Stimulated activated CD4-positive, alpha-beta T cell treated with anti-CD3 and anti-CD28 coated beads, Interleukin-2, amount 100 ng/mL, for 24 hours (primary cell): ENCODE results near the gene EEF1A2.

Source experiments
- DNase-seq, 2 donors: peaks; one replicate each; pipeline ENCODE4 v3.0.0-alpha.2; 2020

The EEF1A2 gene

GRCh38 chr20:63498960-63499337, at the start of gene EEF1A2:
TSS of gene EEF1A2 (minus strand) at chr20:63499083. CDS start at chr20:63497763, 1,320 bp downstream.
- DNase-seq = peak; percentile 47

- DNase-seq = no peak
These were observed 49.7 kb upstream of the EEF1A2 start for GRCh38 chr20:63548542-63548941.

DNA sequence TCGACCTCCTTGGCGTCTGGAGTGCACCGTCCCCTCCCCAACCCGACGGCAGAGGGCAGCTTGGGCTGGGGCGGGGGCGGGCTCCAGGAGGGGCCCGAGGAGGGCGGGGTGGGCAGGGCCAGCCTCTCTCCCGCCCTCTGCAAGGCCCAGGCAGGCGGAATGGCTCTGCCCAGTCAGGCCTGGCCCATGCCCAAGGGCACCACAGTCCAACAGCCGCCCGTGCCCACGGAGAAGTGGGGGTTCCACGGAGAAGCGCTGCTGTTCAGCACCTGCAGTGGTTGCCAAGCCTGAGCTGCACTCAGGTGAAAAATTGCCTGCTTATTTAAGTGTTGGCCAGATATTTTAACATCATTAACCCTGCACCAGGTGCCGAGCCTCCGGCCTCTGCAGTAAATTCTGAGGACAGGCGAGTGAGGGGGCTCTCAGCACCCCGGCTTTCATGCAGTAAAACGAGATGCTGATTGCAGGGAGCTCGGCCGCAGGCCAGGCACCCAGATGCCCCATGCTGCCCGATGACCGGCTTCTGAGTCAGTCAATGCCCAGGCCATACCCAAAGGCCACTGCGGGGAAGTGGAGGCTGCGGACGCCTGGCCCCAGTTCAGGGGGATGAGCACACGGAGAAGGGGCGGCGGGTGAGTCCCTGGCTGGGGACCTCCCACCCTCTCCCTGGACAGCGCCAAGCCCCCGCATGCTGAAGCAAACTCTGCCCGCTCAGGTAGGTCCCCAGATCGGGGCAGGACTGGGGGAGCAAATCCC, 49.0 kb upstream of the EEF1A2 start, which contains the start of gene SRMS:
Gene SRMS, minus strand, starts transcription at position 25 of the 756 bp plus-strand sequence. CDS start 286 bp downstream, outside the sequence.
- no peak for DNase-seq

- no peak for DNase-seq
These were observed 48.3 kb upstream of the EEF1A2 start for GRCh38 chr20:63546956-63547724.

DNA sequence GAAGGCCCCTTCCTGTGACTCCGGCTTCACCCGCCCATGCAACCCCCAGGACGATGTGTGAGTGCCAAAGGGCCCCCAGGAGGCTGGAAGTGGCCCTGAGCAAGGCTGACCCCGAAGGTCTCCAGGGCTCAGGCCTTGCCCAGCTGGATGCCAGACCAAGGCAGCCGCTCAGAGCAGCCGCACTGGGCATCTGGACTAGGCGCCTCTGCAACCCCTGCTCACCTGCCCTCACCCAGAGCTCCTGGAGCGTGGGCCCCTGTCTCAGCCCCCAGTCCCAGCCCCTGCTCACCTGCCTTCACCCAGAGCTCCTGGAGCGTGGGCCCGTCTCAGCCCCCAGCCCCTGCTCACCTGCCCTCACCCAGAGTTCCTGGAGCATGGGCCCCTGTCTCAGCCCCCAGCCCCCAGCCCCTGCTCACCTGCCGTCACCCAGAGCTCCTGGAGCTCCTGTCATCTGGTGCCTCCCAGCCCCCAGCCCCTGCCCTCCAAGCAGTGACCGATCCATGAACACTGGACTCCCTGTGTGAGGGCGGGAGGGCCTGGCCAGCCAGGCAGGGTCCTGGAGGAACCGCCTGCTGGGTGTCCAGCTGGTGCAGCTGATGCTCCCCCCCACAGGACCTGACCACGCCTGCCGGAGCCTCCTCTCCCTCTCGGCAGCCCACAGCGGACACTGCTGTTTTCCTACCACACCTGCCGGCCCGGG, 47.5 kb upstream of the EEF1A2 start:
- no peak for DNase-seq

GRCh38 chr20:63545814-63546213, 46.9 kb upstream of the EEF1A2 start:
- no peak for DNase-seq

DNA sequence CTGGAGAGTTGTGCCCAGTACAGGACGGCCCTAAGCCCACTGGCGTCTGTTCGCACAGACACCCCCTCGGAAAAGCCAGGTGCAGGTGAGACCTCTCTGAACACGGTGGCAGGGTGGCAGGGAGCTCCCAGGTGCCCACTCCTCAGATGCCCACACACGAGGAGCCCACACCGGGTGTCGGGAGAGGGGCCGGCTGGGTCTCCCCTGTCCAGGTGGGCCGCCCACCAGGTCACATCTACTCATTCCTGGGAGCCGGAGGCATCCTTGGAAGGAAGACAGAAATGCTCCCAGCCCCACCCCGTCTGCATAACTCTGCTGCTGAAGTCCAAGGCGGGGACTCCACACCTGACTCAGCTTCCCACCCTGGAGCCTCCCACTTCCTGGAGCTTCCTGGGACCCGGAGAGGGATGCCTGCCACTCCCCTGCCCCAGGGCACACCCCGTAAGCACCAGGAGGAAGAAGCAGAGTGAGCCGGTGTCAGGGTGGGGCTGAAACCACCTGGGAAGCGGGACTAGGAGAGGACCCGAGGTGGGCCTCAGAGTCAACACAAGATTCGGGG, 46.2 kb upstream of the EEF1A2 start:
- DNase-seq = no peak

- DNase-seq = no peak
These were observed 45.5 kb upstream of the EEF1A2 start for GRCh38 chr20:63544241-63544957.

DNA sequence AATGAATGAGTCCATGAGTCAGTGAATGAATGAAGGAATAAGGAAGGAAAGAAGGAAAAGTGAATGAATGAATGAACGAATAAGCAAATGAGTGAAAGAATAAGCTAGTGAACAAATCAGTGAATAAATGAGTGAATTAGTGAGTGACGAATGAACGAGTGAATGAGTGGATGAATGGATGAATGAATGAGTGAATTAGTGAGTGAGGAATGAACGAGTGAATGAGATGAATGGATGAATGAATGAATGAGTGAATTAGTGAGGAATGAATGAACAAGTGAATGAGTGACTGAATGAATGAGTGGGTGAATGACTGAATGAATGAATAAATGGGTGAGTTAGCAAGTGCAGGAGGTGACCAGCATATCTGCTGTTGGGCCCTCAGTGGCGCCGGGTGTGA, 44.9 kb upstream of the EEF1A2 start:
- DNase-seq = no peak

DNA sequence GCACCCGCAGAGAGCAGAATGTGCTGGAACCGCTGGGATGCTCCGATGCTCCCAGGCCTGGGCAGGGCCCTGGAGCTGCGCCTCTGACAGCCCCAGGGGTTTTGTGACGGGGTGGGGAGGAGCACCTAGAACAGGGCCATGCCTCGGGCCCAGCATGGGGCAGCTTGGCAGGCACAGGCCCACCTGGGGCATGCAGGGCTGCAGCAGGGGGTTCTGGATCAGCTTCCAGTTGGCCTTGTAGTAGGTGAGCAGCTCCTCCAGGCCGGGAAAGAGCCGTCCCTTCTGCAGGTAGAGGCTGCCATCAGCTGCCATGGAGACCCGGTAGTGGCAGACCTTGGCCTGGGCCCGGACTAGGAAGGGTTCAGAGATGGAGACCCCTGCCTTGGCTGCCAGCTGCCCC, 44.2 kb upstream of the EEF1A2 start:
- no peak for DNase-seq

GRCh38 chr20:63542696-63543095, 43.8 kb upstream of the EEF1A2 start:
- no peak for DNase-seq

GRCh38 chr20:63542031-63542559, 43.2 kb upstream of the EEF1A2 start:
- DNase-seq = no peak

GRCh38 chr20:63541371-63541770, 42.5 kb upstream of the EEF1A2 start:
- no peak for DNase-seq

DNA sequence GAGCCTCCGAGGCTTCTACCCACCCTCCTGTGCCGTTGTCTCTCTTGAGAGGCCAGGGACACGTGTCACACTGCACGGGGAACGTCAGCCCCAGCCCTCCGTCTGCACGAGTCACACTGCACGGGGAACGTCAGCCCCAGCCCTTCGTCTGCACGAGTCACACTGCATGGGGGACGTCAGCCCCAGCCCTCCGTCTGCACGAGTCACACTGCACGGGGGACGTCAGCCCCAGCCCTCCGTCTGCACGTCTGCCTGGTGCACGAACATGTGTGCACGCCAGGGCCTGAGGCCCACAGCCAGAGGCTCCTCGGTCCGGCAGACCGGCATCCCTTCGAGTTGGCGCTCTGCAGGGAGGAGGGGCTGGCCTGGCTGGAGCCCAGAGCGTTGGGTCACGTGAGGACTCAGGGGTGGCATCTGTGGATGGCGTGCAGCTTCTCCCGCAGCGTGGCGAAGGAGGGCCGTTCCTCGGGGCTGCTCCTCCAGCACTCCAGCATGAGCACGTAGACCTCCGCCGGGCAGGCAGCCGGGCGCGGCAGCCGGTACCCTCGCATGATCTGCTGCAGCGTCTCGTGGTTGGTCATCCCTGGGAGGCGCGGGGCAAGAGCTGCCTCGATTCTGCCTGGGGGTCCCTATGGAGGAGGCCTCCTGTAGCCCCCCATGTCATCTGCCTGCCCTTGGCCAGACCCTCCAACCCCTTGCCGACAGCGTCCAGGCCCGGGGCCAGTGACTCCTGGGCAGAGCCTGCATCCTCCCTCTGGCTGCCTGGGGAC, 41.7 kb upstream of the EEF1A2 start:
- DNase-seq = no peak

DNA sequence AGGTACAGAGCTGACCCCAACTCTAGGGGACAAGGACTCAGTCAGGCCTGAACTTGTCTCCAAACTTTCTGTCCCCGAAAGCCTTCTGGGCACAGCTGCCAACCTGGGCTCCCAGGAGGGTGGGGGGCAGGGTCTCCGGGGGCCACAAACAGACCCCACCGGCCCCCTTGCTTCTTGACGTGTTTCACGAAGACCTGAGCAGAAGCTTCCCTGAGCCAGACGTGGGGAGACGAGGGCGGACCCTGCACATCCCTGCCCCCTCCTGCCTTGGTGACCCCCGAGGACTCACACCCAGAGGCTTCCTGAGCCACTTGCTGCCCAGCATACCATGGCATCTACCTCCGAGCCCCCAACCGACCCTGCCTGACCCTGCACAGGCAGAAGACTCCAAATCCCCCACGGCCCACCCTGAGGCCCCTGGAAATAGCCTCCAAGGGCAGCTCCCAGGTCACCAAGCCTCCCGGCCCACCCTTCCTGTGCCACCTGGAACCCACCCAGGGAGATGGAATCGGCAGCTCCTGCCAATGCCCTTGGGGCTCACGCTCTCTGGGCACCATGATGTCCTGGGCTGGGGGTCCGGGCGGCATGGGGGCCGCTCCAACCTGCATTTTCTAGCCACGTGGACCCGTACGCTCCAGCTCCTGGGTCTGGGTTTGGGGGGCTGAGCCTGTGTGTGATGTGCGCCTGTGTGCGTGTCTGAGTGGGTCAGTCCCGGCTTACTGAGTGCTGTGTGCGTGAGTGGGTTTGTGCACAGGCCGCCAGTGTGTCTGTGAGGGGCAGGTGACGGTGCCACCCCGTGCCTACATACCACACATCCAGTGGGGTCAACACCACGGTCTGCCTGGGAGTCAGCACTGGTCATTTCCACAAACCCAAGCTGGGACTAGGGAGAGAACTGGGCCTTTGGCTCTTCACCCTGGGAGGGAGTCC, 40.8 kb upstream of the EEF1A2 start:
- no peak for DNase-seq

DNA sequence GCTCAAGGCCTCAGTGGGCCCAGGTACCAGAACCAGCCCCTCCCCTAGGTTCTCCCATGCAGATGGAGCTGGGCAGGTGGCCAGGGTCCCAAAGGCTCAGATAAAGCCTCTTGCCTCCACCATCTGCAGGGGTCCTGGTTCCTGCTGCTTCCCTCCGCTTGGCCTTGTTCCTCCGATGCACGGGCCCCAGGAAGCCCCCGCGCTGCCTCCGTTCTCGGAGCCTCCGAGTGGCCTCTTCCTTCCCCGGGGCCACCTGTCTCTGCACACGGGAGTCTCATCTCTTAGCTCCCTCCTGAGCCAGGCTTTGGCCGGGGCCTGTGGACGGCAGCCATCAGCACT, 40.2 kb upstream of the EEF1A2 start:
- no peak for DNase-seq

GRCh38 chr20:63538204-63539091, 39.6 kb upstream of the EEF1A2 start:
- no peak for DNase-seq

- peak; percentile 95 for DNase-seq
These were observed 38.8 kb upstream of the EEF1A2 start for GRCh38 chr20:63537525-63538203.
